Esophagus squamous epithelium (tissue), 5 donors: ENCODE results near the gene PTPRQ. TPM values are rescaled to one million over a fixed set of nuclear protein-coding genes. Genes with fewer than 3 reads are reported as not detected.

Experiments used
- DNase-seq: peaks from one replicate; lab custom pipeline; 2025; lab: John Stamatoyannopoulos, UW
- H3K27ac ChIP-seq, 4 donors: fragments of 200-600 bp; sonication (generic); one replicate each; pipeline ENCODE4 v1.5.1; 2016 to 2019; ENCODE audit warnings: mild to moderate bottlenecking in 1 of 4
- H3K27me3 ChIP-seq, 4 donors: fragments of 200-600 bp; sonication (generic); 1 replicate in 3 of 4; 2 replicates in 1 of 4; pipeline versions ENCODE4 v1.5.1 to v1.6.0; 2017 to 2021; ENCODE audit warnings: antibody characterized with exemption in 1 of 4
- H3K36me3 ChIP-seq, 3 donors: fragments of 200-600 bp; sonication (generic); one replicate each; pipeline ENCODE4 v1.5.1; 2016 to 2019
- H3K4me1 ChIP-seq, 3 donors: fragments of 200-600 bp; sonication (generic); one replicate each; pipeline ENCODE4 v1.5.1; 2017 to 2019
- H3K4me3 ChIP-seq, 4 donors: fragments of 200-600 bp; sonication (generic); 1 replicate in 3 of 4; 2 replicates in 1 of 4; pipeline ENCODE4 v1.5.1; 2016 to 2019; ENCODE audit warnings: mild to moderate bottlenecking in 2 of 4, moderate library complexity in 1 of 4
- H3K9me3 ChIP-seq, 3 donors: fragments of 200-600 bp; sonication (generic); one replicate each; pipeline ENCODE4 v1.5.1; 2016 to 2019
- POLR2A ChIP-seq, 4 donors: fragments of 450-650 bp; IDR thresholded peaks; one replicate each; pipeline ENCODE4 v1.6.1; 2017; ENCODE audit warnings: antibody characterized with exemption in 4 of 4, mild to moderate bottlenecking in 4 of 4, moderate library complexity in 3 of 4
- WGBS, 2 donors: methylation state at CpG; one replicate each; pipeline ENCODE4 v1.1.5; 2018; 5-methylcytosine and 5-hydroxymethylcytosine counted together
- intact Hi-C: fragments of 100-400 bp; cut with DNase I; formaldehyde crosslinking; loops from one replicate; pipeline ENCODE4 v1.15.0; 2022
- total RNA-seq, 4 donors: library from RNA; depleted of rRNA; stranded (reverse); fragments of >200 nt; gene quantifications; one replicate each; pipeline ENCODE4 v1.1.0, GENCODE V29; 2016
- TF ChIP-seq, protein P1 (sequence below), 6 experiments: fragments of 450-650 bp in 4 of 6; fragments of 200-600 bp in 2 of 6; sonication (generic) in 2 of 6; IDR thresholded peaks; one replicate each; pipeline ENCODE4 v1.5.1; 2016 to 2019; ENCODE audit warnings: antibody characterized with exemption in 6 of 6, mild to moderate bottlenecking in 4 of 6, moderate library complexity in 4 of 6
- donor health status: DM: yes; HTN: yes; CAD: no.

PTPRQ gene
- total RNA-seq, 4 donors from 2014 or later = 0.19 to 0.44 (median 0.31) TPM; not detected in 1

DNA sequence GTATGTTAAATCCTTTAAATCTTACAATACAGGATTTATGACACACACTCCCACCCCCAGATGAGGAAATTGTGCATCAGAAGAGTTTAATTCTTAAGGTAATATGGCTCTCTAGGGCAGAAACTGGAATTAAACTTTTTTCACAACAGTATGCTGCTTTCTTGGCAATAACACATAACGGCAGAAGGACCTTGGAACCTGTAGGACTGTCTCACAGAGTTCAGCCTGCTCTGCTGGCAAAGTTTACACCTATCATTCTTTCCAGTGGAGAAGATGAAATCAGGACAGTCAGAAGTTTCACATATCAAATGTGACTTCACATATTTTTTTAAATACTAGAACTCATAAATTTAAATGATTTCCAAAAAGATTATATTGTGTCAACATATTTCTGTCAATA is 232.8 kb downstream of the PTPRQ start:
- 57 to 67% methylated on average over 1 of the region's 1 CpG for WGBS, 2 donors
- DNase-seq = no peak
- H3K9me3 ChIP-seq = no peaks in the 10 kb centered on the region
- TF ChIP-seq, protein P1, sequence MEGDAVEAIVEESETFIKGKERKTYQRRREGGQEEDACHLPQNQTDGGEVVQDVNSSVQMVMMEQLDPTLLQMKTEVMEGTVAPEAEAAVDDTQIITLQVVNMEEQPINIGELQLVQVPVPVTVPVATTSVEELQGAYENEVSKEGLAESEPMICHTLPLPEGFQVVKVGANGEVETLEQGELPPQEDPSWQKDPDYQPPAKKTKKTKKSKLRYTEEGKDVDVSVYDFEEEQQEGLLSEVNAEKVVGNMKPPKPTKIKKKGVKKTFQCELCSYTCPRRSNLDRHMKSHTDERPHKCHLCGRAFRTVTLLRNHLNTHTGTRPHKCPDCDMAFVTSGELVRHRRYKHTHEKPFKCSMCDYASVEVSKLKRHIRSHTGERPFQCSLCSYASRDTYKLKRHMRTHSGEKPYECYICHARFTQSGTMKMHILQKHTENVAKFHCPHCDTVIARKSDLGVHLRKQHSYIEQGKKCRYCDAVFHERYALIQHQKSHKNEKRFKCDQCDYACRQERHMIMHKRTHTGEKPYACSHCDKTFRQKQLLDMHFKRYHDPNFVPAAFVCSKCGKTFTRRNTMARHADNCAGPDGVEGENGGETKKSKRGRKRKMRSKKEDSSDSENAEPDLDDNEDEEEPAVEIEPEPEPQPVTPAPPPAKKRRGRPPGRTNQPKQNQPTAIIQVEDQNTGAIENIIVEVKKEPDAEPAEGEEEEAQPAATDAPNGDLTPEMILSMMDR (IDR thresholded peaks at IDR 0.05) = no peak
- no peak for TF ChIP-seq POLR2A (IDR thresholded peaks at IDR 0.05)
- no peaks in the 10 kb centered on the region for H3K27me3 ChIP-seq
- intact Hi-C loops = no loop called here
- H3K4me3 ChIP-seq = no peak overlapping the region
- H3K4me1 ChIP-seq = no peaks in the 10 kb centered on the region
- no peaks in the 10 kb centered on the region for H3K36me3 ChIP-seq
- H3K27ac ChIP-seq = no peak overlapping the region

DNA sequence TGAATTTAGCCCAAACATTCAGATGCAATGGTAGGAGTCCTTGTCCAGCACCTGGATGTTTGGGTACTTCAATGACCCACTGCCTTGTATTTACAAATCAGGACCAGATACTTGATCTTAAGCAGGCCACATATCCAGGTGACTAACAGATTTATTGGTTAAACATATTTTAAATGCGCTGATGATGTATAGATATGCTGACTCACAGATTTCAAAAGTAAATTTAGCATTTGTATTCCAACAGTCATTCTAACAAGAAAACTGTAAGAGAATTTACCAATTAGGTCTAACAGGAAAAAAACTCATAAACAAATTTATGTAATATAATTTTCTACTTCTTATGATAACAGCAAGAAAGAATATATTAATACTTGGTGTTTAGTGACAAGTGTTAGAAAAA is 234.0 kb downstream of the PTPRQ start:
- H3K9me3 ChIP-seq = no peaks in the 10 kb centered on the region
- TF ChIP-seq POLR2A (IDR thresholded peaks at IDR 0.05) = no peak
- TF ChIP-seq, protein P1 (IDR thresholded peaks at IDR 0.05) = no peak
- no peaks in the 10 kb centered on the region for H3K4me1 ChIP-seq
- WGBS, 2 donors = 78 to 91% methylated on average over 1 of the region's 1 CpG
- intact Hi-C loops = no loop called here
- no peaks in the 10 kb centered on the region for H3K36me3 ChIP-seq
- no peak for DNase-seq
- no peaks in the 10 kb centered on the region for H3K27me3 ChIP-seq
- H3K4me3 ChIP-seq = no peak overlapping the region
- H3K27ac ChIP-seq = no peak overlapping the region

DNA sequence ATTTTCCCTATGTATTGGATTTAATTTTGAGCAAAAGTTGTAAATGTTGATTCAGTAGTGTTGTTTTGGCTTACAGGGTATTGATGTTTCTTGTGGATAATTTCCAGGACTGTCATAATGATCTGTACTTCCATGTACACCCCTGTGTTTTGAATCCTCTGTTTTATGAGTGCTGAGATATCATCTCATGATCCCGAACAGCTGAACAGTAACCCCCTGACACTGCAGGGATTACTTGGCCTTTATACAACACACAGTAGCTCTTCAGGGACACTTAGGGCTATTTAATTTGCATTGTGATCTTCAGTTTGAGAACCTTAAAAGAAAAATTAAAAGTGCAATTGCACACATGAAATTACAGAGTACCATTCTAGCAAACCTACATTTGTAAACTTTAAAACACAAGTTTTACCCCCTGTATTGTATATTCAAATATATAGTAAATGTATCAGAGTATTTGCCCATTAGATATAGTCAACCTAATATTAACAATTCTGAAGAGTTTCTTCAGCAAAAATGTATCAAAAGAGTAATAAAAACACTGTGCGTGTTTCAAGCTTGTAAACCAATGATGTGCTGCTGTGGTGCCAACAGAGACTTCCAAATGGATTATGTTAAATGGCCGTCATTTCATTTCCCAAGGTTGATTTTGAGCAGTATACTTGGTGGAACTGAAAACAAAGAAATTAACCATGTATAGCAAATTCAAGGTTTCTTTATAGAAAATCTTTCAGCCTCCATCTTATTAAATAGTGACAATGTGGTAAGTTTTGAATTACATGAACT is 235.5 kb downstream of the PTPRQ start:
- Histone ChIP-seq H3K4me3 (no peak overlapping the region), H3K4me1 (no peaks in the 10 kb centered on the region), H3K27ac (no peak overlapping the region), H3K27me3 (no peaks in the 10 kb centered on the region), H3K36me3 (no peaks in the 10 kb centered on the region), H3K9me3 (no peaks in the 10 kb centered on the region)
- intact Hi-C loops = no loop called here
- TF ChIP-seq, protein P1 (IDR thresholded peaks at IDR 0.05) = no peak
- TF ChIP-seq POLR2A (IDR thresholded peaks at IDR 0.05) = no peak
- no peak for DNase-seq
- 82 to 86% methylated on average over 3 of the region's 3 CpGs for WGBS, 2 donors

DNA sequence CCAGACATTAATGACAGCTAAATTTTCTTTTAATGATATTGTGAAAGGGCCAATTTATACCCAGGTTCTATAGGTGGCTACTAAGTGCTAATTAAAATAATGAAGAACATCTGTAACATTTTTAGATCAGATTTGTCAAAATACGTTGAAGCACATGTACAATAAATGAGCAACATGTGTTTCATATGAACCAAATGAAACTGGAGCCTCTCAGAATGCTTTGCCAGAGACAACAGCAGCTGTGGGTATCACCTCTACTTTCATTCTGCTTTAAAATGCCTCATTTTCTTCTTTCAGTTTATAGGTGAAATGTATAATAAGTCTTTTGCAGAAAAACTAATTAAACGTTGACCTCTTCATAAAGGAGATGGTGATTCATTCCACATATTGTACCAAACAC is 237.3 kb downstream of the PTPRQ start:
- Histone ChIP-seq H3K27me3 (no peaks in the 10 kb centered on the region), H3K4me1 (no peaks in the 10 kb centered on the region), H3K36me3 (no peaks in the 10 kb centered on the region), H3K27ac (no peak overlapping the region), H3K9me3 (no peaks in the 10 kb centered on the region), H3K4me3 (no peak overlapping the region)
- 59 to 75% methylated on average over 2 of the region's 2 CpGs for whole genome bisulfite sequencing, 2 donors
- TF ChIP-seq, protein P1 (IDR thresholded peaks at IDR 0.05) = no peak
- no peak for TF ChIP-seq POLR2A (IDR thresholded peaks at IDR 0.05)
- no peak for DNase-seq
- intact Hi-C loops = no loop called here

DNA sequence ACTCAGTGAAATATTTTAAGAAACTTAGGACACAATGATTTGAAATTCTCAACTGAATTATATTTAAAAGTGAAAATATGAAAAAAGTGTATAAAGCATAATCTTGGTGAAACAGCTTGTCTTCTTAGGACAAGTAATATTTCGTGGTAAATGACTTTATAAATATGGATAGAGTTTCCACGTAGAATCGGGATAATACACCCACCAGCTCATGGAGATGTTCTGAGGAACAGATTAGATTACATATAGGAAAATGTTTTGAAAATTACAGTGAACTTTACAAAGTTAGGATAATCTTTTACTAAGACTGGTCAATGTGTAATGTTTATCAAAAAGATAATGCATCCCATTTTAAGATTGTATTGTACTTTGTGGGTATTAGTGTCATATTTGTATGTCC is 237.8 kb downstream of the PTPRQ start:
- Histone ChIP-seq H3K27me3 (no peaks in the 10 kb centered on the region), H3K27ac (no peak overlapping the region), H3K36me3 (no peaks in the 10 kb centered on the region), H3K4me3 (no peak overlapping the region), H3K9me3 (no peaks in the 10 kb centered on the region), H3K4me1 (no peaks in the 10 kb centered on the region)
- TF ChIP-seq, protein P1 (IDR thresholded peaks at IDR 0.05) = no peak
- TF ChIP-seq POLR2A (IDR thresholded peaks at IDR 0.05) = no peak
- intact Hi-C loops = no loop called here
- 77 to 81% methylated on average over 3 of the region's 3 CpGs for WGBS, 2 donors
- no peak for DNase-seq
